ENCODE data around the gene DSCAM. TPM values are rescaled to one million over a fixed set of nuclear protein-coding genes. Genes with fewer than 3 reads are reported as not detected.

Gene DSCAM
- total RNA-seq, 3 donors from 2014 or later (not counting 1 experiment from before 2014, with no cell fraction given): not detected

- Histone ChIP-seq H3K4me1 (ENCODE audit: control insufficient read depth, insufficient read depth, low read length) (no peaks in the 10 kb centered on the region), H3K27ac (ENCODE audit: low read length) (no peak overlapping the region), H3K4me3 (ENCODE audit: low read length) (no peak overlapping the region), H3K27me3 (ENCODE audit: control insufficient read depth, insufficient read depth, low read length) (no peaks in the 10 kb centered on the region), H3K9me3 (ENCODE audit: control insufficient read depth, insufficient read depth, low read length) (no peaks in the 10 kb centered on the region), H3K36me3 (ENCODE audit: control insufficient read depth, insufficient read depth, low read length) (no peaks in the 10 kb centered on the region)
- intact Hi-C loops (cut with micrococcal nuclease): no loop called here
- H3K4me1 Mint-ChIP-seq: no peaks in the 10 kb centered on the region
- ATAC-seq (no peak), DNase-seq (no peak)
- no peak overlapping the region for H3K4me3 Mint-ChIP-seq
- H3K9me3 Mint-ChIP-seq: peaks cover 2 to 11% of the 10 kb centered on the region in 2 donors
- H3K27me3 Mint-ChIP-seq (ENCODE audit: low read depth in 2 of 2): no peaks in the 10 kb centered on the region
- no peaks in the 10 kb centered on the region for H3K36me3 Mint-ChIP-seq
- no peak for TF ChIP-seq CTCF (IDR thresholded peaks at IDR 0.05)
- no peak overlapping the region for H3K27ac Mint-ChIP-seq
- WGBS (ENCODE audit: insufficient coverage): 55% methylated on average over 4 of the region's 5 CpGs
These were observed 158.7 kb downstream of the DSCAM start for GRCh38 chr21:40688106-40688864.

- H3K27ac ChIP-seq (ENCODE audit: low read length): no peak overlapping the region
- H3K9me3 ChIP-seq (ENCODE audit: control insufficient read depth, insufficient read depth, low read length): no peaks in the 10 kb centered on the region
- Mint-ChIP-seq H3K27me3 (ENCODE audit: low read depth in 2 of 2) (no peaks in the 10 kb centered on the region), H3K36me3 (no peaks in the 10 kb centered on the region), H3K4me1 (no peaks in the 10 kb centered on the region), H3K27ac (no peak overlapping the region), H3K9me3 (peaks cover 5 to 13% of the 10 kb centered on the region in 2 donors), H3K4me3 (no peak overlapping the region)
- H3K4me1 ChIP-seq (ENCODE audit: control insufficient read depth, insufficient read depth, low read length): no peaks in the 10 kb centered on the region
- no peak overlapping the region for H3K4me3 ChIP-seq (ENCODE audit: low read length)
- 59% methylated on average over 4 of the region's 4 CpGs for WGBS (ENCODE audit: insufficient coverage)
- DNase-seq (no peak), ATAC-seq (no peak)
- no peaks in the 10 kb centered on the region for H3K36me3 ChIP-seq (ENCODE audit: control insufficient read depth, insufficient read depth, low read length)
- no peaks in the 10 kb centered on the region for H3K27me3 ChIP-seq (ENCODE audit: control insufficient read depth, insufficient read depth, low read length)
- TF ChIP-seq CTCF (IDR thresholded peaks at IDR 0.05): no peak
- intact Hi-C loops (cut with micrococcal nuclease): no loop called here
These were observed 159.3 kb downstream of the DSCAM start for GRCh38 chr21:40687625-40688024.

GRCh38 chr21:40686526-40686925 lies 160.4 kb downstream of the DSCAM start:
- H3K27ac ChIP-seq (ENCODE audit: low read length): no peak overlapping the region
- H3K4me1 Mint-ChIP-seq: no peaks in the 10 kb centered on the region
- H3K9me3 ChIP-seq (ENCODE audit: control insufficient read depth, insufficient read depth, low read length): peaks cover 4% of the 10 kb centered on the region
- ATAC-seq (no peak), DNase-seq (no peak)
- peaks cover 10 to 16% of the 10 kb centered on the region in 2 donors for H3K9me3 Mint-ChIP-seq
- TF ChIP-seq CTCF (IDR thresholded peaks at IDR 0.05): no peak
- peaks cover 0 to 3% of the 10 kb centered on the region in 2 donors for H3K27me3 Mint-ChIP-seq (ENCODE audit: low read depth in 2 of 2)
- no peaks in the 10 kb centered on the region for H3K27me3 ChIP-seq (ENCODE audit: control insufficient read depth, insufficient read depth, low read length)
- WGBS (ENCODE audit: insufficient coverage): 92% methylated on average over 4 of the region's 5 CpGs
- no peak overlapping the region for H3K27ac Mint-ChIP-seq
- H3K4me1 ChIP-seq (ENCODE audit: control insufficient read depth, insufficient read depth, low read length): no peaks in the 10 kb centered on the region
- intact Hi-C loops (cut with micrococcal nuclease): no loop called here
- H3K36me3 Mint-ChIP-seq: no peaks in the 10 kb centered on the region
- no peak overlapping the region for H3K4me3 ChIP-seq (ENCODE audit: low read length)
- no peak overlapping the region for H3K4me3 Mint-ChIP-seq
- no peaks in the 10 kb centered on the region for H3K36me3 ChIP-seq (ENCODE audit: control insufficient read depth, insufficient read depth, low read length)

GRCh38 chr21:40685141-40685540 lies 161.8 kb downstream of the DSCAM start:
- Mint-ChIP-seq H3K4me3 (no peak overlapping the region), H3K27me3 (ENCODE audit: low read depth in 2 of 2) (peaks cover 0 to 3% of the 10 kb centered on the region in 2 donors), H3K27ac (no peak overlapping the region), H3K4me1 (no peaks in the 10 kb centered on the region), H3K36me3 (no peaks in the 10 kb centered on the region), H3K9me3 (peaks cover 10 to 16% of the 10 kb centered on the region in 2 donors)
- no peaks in the 10 kb centered on the region for H3K36me3 ChIP-seq (ENCODE audit: control insufficient read depth, insufficient read depth, low read length)
- no peak for ATAC-seq
- H3K9me3 ChIP-seq (ENCODE audit: control insufficient read depth, insufficient read depth, low read length): peaks cover 7% of the 10 kb centered on the region
- no peak overlapping the region for H3K27ac ChIP-seq (ENCODE audit: low read length)
- TF ChIP-seq CTCF (IDR thresholded peaks at IDR 0.05): no peak
- H3K27me3 ChIP-seq (ENCODE audit: control insufficient read depth, insufficient read depth, low read length): no peaks in the 10 kb centered on the region
- 86% methylated on average over 3 of the region's 3 CpGs for WGBS (ENCODE audit: insufficient coverage)
- intact Hi-C loops (cut with micrococcal nuclease): no loop called here
- no peak for DNase-seq
- H3K4me3 ChIP-seq (ENCODE audit: low read length): no peak overlapping the region
- no peaks in the 10 kb centered on the region for H3K4me1 ChIP-seq (ENCODE audit: control insufficient read depth, insufficient read depth, low read length)

Data from natural killer cell (primary cell).